ENCODE measurements around the gene STK39.

STK39 gene

DNA sequence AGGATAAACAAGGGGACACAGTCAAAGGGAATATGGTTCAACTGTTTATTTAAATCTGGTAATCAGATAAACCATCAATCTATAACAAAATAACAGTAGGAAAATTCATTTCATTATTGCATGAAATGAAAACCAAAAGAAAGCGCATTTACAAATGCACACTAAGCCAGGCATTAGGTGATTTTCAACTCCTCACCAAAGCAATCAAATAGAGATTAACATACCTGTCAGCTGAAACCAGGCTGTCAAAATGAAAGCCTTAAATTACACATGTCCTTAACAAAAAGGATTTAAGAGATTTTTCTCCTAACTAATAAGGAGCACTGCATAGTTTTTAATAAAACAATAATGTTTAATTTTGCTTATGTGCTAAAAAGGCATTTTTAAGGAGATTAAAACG is 23.0 kb downstream of the STK39 start:
- no peak for DNase-seq
- Histone ChIP-seq H2AFZ (ENCODE audit: low read depth, low read length) (no peak overlapping the region), H3K9ac (ENCODE audit: low read depth, low read length) (no peak overlapping the region), H3K36me3 (ENCODE audit: insufficient read depth, low read length) (no peaks in the 10 kb centered on the region), H3K27me3 (ENCODE audit: insufficient read depth, low read length, poor library complexity) (no peaks in the 10 kb centered on the region), H3K4me2 (ENCODE audit: insufficient read depth, low read length) (no peak overlapping the region), H3K4me1 (ENCODE audit: insufficient read depth, low read length) (no peaks in the 10 kb centered on the region), H3K27ac (ENCODE audit: low read length) (no peak overlapping the region), H3K79me2 (ENCODE audit: insufficient read depth, low read length) (no peaks in the 10 kb centered on the region; the same call in 1 of the 2 replicates), H4K20me1 (ENCODE audit: insufficient read depth, low read length) (peaks cover 4% of the 10 kb centered on the region; the same call in 1 of the 2 replicates), H3K9me3 (ENCODE audit: insufficient read depth, low read length, severe bottlenecking) (no peaks in the 10 kb centered on the region), H3K4me3 (ENCODE audit: low read depth in 1 of 2, low read length in 2 of 2) (no peak overlapping the region)
- no peak for ATAC-seq (ENCODE audit: insufficient read depth, low read depth)
- TF ChIP-seq EZH2 (IDR thresholded peaks at IDR 0.05; ENCODE audit: borderline replicate concordance, low read depth, low read length, severe bottlenecking), result no peak
- TF ChIP-seq, protein P1, sequence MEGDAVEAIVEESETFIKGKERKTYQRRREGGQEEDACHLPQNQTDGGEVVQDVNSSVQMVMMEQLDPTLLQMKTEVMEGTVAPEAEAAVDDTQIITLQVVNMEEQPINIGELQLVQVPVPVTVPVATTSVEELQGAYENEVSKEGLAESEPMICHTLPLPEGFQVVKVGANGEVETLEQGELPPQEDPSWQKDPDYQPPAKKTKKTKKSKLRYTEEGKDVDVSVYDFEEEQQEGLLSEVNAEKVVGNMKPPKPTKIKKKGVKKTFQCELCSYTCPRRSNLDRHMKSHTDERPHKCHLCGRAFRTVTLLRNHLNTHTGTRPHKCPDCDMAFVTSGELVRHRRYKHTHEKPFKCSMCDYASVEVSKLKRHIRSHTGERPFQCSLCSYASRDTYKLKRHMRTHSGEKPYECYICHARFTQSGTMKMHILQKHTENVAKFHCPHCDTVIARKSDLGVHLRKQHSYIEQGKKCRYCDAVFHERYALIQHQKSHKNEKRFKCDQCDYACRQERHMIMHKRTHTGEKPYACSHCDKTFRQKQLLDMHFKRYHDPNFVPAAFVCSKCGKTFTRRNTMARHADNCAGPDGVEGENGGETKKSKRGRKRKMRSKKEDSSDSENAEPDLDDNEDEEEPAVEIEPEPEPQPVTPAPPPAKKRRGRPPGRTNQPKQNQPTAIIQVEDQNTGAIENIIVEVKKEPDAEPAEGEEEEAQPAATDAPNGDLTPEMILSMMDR (IDR thresholded peaks at IDR 0.05; ENCODE audit: borderline replicate concordance, extremely low read depth, low read length, poor library complexity, severe bottlenecking), result no peak

DNA sequence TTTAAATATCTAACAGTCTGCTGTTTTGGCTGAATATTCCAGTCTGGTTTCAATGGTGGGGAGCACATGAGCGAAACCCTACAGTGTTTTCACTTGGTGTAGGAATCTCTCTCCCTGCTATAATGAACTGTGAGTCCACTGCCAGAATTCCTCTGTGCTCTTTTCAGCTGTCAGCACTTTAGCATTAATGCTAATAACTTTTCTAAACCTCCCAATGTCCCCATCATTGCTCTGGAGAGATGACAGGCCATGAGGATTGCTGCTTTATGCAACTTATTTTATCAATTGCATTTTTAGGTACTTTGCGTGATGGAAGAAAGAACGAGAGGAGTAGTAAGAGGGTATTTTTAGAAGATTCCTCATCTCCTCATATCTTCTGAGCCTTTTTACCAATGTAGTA is 25.3 kb downstream of the STK39 start:
- Histone ChIP-seq H3K27me3 (ENCODE audit: insufficient read depth, low read length, poor library complexity) (no peaks in the 10 kb centered on the region), H3K79me2 (ENCODE audit: insufficient read depth, low read length) (peaks cover 3% of the 10 kb centered on the region; the same call in 1 of the 2 replicates), H3K27ac (ENCODE audit: low read length) (no peak overlapping the region), H3K4me1 (ENCODE audit: insufficient read depth, low read length) (no peaks in the 10 kb centered on the region), H3K9ac (ENCODE audit: low read depth, low read length) (no peak overlapping the region), H3K9me3 (ENCODE audit: insufficient read depth, low read length, severe bottlenecking) (no peaks in the 10 kb centered on the region), H3K4me2 (ENCODE audit: insufficient read depth, low read length) (no peak overlapping the region), H3K4me3 (ENCODE audit: low read depth in 1 of 2, low read length in 2 of 2) (no peak overlapping the region), H3K36me3 (ENCODE audit: insufficient read depth, low read length) (no peaks in the 10 kb centered on the region), H2AFZ (ENCODE audit: low read depth, low read length) (no peak overlapping the region), H4K20me1 (ENCODE audit: insufficient read depth, low read length) (peaks cover 4% of the 10 kb centered on the region; the same call in 1 of the 2 replicates)
- TF ChIP-seq EZH2 (IDR thresholded peaks at IDR 0.05; ENCODE audit: borderline replicate concordance, low read depth, low read length, severe bottlenecking), result no peak
- DNase-seq, result no peak
- no peak for ATAC-seq (ENCODE audit: insufficient read depth, low read depth)

DNA sequence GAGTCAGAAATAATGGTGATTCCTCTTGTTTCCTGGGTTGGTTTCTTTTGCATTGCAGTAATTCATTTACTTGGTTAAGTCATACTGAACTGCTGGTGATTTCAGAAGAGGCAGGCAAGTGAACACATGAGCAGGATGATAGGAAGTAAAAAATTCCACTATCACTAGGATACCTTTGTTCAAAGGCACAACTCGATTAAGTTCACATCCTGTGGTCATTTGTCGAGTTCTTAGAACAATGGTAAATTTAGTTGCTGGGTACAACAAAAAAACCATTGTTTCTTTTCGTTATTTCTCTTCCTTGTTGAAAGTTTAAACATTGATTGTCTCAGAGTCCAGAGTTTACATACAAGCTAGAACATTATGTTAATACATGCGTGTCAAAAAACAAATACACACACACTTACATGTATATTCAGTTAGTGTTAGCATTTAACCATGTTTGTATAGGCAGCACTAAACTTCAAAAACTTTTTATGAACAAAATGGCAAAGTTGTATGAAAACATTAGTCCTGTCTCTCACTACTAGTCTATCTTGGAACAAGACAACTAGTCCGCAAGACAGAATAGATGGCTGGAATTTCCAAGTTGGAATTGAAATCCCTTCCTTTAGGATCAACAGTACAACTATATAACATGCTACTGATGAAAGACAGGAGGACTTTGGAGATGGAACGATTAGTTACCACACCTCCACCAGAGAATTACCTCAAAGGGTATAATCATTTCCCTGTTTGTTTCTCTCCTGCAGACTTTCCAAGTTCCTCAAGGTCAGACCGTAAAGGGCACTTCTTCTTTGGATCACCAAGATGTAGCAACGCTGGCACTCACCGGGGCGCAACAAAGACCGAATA is 26.2 kb downstream of the STK39 start:
- no peak for DNase-seq
- Histone ChIP-seq H3K4me2 (ENCODE audit: insufficient read depth, low read length) (no peak overlapping the region), H3K9ac (ENCODE audit: low read depth, low read length) (no peak overlapping the region), H4K20me1 (ENCODE audit: insufficient read depth, low read length) (peaks cover 3% of the 10 kb centered on the region; the same call in 1 of the 2 replicates), H3K79me2 (ENCODE audit: insufficient read depth, low read length) (peaks cover 3% of the 10 kb centered on the region; the same call in 1 of the 2 replicates), H2AFZ (ENCODE audit: low read depth, low read length) (no peak overlapping the region), H3K36me3 (ENCODE audit: insufficient read depth, low read length) (no peaks in the 10 kb centered on the region), H3K9me3 (ENCODE audit: insufficient read depth, low read length, severe bottlenecking) (no peaks in the 10 kb centered on the region), H3K4me1 (ENCODE audit: insufficient read depth, low read length) (no peaks in the 10 kb centered on the region), H3K27ac (ENCODE audit: low read length) (no peak overlapping the region), H3K27me3 (ENCODE audit: insufficient read depth, low read length, poor library complexity) (no peaks in the 10 kb centered on the region), H3K4me3 (ENCODE audit: low read depth in 1 of 2, low read length in 2 of 2) (no peak overlapping the region)
- TF ChIP-seq, protein P1 (IDR thresholded peaks at IDR 0.05; ENCODE audit: borderline replicate concordance, extremely low read depth, low read length, poor library complexity, severe bottlenecking), result no peak
- TF ChIP-seq EZH2 (IDR thresholded peaks at IDR 0.05; ENCODE audit: borderline replicate concordance, low read depth, low read length, severe bottlenecking), result no peak
- ATAC-seq (ENCODE audit: insufficient read depth, low read depth), result no peak

DNA sequence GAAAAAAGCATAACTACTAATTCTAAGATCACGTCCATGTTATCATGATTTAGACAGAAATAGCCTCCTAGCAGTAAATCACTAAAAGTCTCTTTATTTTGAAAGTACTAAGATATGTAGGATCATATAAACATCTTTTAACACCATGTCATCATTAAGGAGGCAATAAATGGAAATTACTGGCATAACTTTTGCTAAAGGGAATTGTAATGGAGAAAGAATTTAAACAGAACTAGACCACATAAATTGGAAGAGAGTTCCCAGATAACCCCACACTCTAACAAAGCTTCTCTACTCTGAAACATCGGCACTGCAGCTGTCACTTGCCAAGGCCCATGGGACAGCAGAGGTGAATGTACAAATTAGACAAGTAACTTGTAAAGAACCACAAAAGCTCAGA is 29.5 kb downstream of the STK39 start:
- no peak for DNase-seq
- no peak for TF ChIP-seq EZH2 (IDR thresholded peaks at IDR 0.05; ENCODE audit: borderline replicate concordance, low read depth, low read length, severe bottlenecking)
- TF ChIP-seq, protein P1 (IDR thresholded peaks at IDR 0.05; ENCODE audit: borderline replicate concordance, extremely low read depth, low read length, poor library complexity, severe bottlenecking), result no peak
- Histone ChIP-seq H3K4me1 (ENCODE audit: insufficient read depth, low read length) (no peaks in the 10 kb centered on the region), H3K27me3 (ENCODE audit: insufficient read depth, low read length, poor library complexity) (no peaks in the 10 kb centered on the region), H4K20me1 (ENCODE audit: insufficient read depth, low read length) (peaks cover 2% of the 10 kb centered on the region; the same call in 1 of the 2 replicates), H3K4me2 (ENCODE audit: insufficient read depth, low read length) (no peak overlapping the region), H3K27ac (ENCODE audit: low read length) (no peak overlapping the region), H3K79me2 (ENCODE audit: insufficient read depth, low read length) (peaks cover 7% of the 10 kb centered on the region; the same call in 1 of the 2 replicates), H3K9me3 (ENCODE audit: insufficient read depth, low read length, severe bottlenecking) (no peaks in the 10 kb centered on the region), H3K36me3 (ENCODE audit: insufficient read depth, low read length) (no peaks in the 10 kb centered on the region), H3K9ac (ENCODE audit: low read depth, low read length) (no peak overlapping the region), H3K4me3 (ENCODE audit: low read depth in 1 of 2, low read length in 2 of 2) (no peak overlapping the region), H2AFZ (ENCODE audit: low read depth, low read length) (no peak overlapping the region)
- ATAC-seq (ENCODE audit: insufficient read depth, low read depth), result no peak
